NCI-H2107 treated with DMSO at 0.1 percent for 48 hours (cell line): ENCODE data around the gene CFAP58.

Experiments used
- DNase-seq: peaks from one replicate; lab custom pipeline; 2025; ENCODE audit not compliant: unreplicated experiment; lab: John Stamatoyannopoulos, UW

The CFAP58 gene

GRCh38 chr10:104371753-104372152 lies 18.1 kb downstream of the CFAP58 start:
- DNase-seq, result no peak

GRCh38 chr10:104374591-104374990 lies 21.0 kb downstream of the CFAP58 start:
- DNase-seq, result no peak

- no peak for DNase-seq
These were observed 23.2 kb downstream of the CFAP58 start for GRCh38 chr10:104376784-104377300.

- DNase-seq, result no peak
These were observed 26.7 kb downstream of the CFAP58 start for GRCh38 chr10:104380336-104380735.

DNA sequence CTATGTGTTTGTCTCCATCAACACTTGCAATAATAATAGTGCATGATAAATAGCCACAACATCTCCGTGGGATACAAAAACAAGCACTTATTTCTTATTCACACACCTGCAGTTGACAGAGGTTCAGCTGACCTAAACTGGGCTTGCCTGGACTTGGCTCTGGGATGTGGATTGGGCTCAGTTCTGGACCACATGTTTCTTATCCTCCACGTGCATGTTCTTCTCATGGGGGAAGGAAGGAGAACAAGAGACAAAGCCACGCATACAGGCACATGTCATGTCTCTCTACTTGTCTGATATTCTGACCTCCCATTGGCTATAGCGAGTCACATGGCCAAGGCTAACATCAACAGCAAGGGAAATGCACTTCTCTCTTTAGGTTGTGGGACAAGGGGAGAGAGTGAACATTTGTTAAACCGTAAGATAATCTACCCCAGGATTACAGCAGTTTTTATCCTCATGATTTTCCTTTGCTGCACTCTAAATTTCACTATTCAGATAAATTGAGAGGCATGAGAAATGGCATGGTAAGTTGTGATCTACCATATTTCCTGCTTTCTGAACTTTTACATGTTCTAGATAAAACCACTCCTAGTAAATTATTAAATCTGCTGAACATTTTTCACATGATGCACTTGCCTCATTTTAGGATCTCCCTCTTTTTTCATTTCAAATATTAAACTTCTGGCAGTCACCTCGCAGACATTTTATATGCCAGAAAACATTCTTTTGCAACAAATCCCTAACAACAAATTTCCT lies 33.7 kb downstream of the CFAP58 start:
- no peak for DNase-seq

DNA sequence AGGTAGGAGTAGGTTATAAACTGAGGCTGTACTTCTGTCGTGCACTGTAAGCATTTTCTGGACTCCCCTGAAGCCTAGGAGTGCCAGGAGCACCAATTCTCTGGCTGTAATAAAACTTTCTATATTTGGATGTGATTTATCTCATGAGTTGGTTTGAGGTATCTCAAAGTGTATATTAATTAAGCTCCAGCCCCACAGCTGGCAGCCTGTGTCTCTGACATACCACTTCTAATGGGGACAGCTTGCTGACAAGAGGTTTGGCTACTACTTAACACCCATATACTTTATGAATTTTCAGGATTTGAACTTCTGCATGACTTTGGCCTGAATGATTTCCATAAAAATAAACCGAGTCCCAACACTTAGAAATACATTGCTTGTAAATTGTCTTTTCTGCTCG lies 35.2 kb downstream of the CFAP58 start:
- DNase-seq, result no peak

DNA sequence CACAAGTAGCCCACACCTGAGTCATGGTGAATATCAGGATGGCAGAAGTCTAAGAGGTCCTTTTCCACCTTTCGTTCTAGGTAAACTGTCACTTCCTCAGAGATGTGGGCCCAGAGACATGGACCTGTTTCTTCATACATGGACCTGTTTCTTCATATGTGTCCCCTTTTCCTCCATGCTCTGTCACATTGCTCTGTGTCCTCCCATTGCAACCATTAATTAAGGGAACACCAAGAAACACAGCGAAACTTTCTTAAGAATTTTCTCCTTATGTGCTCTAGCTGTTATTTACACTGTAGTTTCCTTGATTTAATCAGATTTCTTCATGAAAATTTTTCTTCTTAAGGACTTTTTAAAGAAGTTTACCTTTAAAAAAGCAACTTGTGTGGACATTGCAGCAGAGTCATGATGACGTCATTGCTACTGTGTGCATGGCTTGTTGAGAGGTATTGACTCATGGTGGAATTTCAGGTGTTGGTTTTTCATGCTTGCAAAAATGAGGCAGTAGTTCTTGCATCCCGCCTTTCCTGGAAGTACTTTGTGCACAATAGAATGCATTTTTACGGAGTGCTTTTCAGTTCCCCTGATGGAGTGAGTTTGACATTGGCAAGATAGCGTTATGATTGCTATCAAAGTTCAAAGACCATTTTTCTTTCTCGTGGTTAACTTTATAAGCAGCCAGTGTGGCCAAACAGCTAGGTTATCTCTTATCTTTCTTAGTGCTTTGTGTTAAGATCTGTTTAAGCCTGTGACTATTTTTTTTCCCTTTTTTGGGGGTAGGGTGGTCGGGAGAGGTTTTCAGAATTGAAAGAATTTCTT lies 37.7 kb downstream of the CFAP58 start:
- DNase-seq, result no peak

GRCh38 chr10:104391969-104392296 lies 38.3 kb downstream of the CFAP58 start:
- DNase-seq, result no peak

DNA sequence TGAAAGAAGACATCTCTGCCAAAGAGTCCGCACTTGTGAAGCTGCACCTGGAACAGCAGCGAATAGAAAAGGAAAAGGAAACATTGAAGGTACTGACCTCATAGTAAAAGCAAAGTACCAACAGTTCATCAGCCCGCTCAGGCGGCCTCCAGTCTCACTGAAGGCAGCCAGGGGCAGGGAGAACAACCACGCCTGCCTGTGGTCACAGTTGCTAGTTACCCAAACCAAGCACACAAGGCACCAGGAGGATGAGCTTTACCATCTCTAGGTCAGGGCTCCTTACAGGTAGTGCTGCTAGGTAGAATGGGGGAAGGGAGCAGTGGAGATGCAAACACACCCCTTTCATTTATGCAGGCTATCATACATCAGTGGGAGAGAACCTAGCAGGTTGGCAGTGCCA lies 39.8 kb downstream of the CFAP58 start:
- DNase-seq, result no peak

DNA sequence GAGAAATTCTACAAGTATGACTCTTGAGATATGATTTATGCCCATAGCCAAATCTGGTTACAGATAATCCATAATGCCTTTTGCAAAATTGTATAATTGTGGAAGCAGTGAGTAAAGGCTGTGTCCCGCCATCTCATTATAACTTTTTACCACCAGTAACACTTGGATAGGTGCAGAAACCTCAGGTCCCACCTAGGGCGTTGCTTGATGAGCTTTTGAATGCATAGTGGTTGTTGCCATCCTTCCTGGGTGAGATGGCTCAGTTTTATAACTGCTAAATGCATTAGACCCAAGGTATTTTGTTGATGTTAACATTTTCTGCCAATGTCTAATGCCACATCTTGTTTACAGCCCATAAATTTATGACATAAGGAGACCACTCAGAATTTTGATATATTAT lies 42.9 kb downstream of the CFAP58 start:
- no peak for DNase-seq

DNA sequence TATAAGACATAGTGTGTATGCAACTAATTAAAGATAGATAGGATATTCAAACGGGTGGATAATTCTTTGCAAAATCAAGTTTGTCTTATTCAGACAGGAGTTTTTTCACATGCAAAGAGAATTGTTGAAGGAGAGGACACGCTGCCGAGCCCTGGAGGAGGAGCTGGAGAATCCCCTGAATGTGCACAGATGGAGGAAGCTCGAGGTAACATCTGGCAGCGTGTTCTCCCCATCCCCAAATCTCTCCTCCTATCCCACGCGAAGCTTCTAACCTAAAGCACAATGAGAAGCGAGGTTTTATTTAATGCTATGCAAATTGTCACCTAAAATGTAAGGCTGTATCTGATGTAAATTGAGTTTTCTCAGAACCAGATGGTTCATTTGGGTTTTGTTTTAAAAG lies 50.0 kb downstream of the CFAP58 start:
- no peak for DNase-seq

- DNase-seq, result no peak
These were observed 53.4 kb downstream of the CFAP58 start for GRCh38 chr10:104406715-104407650.

DNA sequence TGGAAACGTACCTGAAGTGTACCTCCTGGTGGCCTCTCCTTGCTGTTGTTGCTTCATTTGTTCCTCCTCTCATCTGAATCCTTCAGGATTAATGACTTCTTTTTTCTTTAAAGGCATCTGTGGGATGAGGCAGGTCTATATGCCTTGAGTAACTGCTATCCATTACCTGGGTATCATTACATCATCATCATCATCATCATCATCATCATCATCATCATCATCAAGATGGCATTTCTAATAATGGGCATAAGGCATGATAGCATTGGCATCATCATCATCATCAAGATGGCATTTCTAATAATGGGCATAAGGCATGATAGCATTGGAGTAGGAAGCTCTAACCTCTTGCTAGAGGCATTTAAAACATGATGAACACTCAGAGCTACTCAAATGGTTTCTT lies 59.9 kb downstream of the CFAP58 start:
- DNase-seq, result no peak

DNA sequence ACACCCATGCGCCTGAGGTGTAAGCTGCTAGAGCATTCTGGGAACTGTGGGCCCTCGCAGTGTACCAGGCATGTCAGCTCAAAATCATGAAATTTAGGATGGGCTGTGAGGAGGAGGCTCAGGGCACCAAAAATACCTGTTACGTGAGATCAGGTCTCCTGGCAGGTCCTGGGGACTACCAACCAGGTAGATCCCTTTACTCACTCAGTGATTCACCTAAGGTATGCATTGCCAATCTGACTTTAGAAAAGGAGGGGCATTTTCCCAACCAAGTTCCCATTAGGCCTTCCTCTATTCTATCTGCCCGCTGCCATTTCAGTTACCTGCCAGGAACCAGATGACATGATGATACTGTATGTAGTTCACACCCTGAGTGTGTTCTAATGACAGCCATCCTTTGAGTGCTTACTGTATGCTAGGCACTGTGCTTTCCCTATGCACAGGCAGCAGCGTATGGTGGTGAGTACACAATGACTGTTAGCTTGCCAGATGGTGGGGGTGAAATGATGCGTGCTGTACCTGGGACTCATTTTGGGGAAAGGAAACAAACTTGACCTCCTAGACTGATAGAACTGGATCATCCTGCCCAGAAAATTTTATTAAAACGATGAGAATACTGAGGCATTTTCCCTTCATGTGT lies 62.0 kb downstream of the CFAP58 start:
- DNase-seq, result no peak

- DNase-seq, result no peak
These were observed 63.2 kb downstream of the CFAP58 start for GRCh38 chr10:104416851-104417250.

GRCh38 chr10:104417637-104418292 lies 64.1 kb downstream of the CFAP58 start:
- no peak for DNase-seq

DNA sequence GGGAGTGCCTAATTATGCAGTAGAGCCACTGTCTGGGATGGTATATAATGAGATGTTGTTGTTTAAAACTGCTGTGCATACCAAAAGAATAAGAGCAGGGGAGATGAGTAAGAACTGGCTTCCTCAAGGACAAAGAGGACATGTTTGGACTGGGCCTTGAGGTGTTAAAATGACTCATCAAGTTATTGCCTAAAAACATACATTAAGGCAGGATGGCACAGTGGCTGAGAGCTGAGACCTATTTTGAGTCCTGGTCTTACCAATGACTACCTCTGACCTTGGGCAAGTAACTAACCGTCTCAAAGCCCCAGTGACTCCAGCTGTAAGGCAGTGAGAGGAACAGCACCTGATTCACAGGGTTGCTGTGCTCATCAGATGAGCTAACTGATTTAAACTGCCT lies 71.1 kb downstream of the CFAP58 start:
- no peak for DNase-seq

GRCh38 chr10:104427989-104428388 lies 74.4 kb downstream of the CFAP58 start:
- no peak for DNase-seq

DNA sequence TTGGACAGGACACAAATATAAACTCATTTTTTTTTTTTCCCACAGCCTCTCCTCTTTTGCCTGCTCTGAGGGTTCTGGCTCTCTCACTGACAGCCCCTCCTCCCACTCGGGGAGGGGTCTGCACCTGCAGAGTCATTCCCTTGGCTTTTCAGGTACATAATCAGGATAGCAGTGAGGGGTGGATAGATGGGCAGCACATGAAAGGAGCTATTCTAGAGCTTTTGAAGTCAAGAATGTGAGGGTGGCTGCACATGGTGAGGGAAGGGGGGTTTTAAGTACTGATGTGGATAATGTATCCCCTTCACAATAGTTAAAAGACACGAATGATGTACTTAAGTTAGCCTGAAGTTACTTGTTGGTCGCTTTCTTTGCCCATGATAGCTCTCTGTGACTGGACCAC lies 76.2 kb downstream of the CFAP58 start:
- DNase-seq, result no peak

- DNase-seq, result no peak
These were observed 76.7 kb downstream of the CFAP58 start for GRCh38 chr10:104430360-104430759.
